A549 (cell line): ENCODE data around the gene CCSAP. TPM values are rescaled to one million over a fixed set of nuclear protein-coding genes. Genes with fewer than 3 reads are reported as not detected.

ENCODE experiments used
- ATAC-seq, 2 experiments: fragments of 200-7000 bp in 1 of 2; fragments of >200 bp in 1 of 2; cut with Nextera tagmentation in 1 of 2; cut with Tn5 transposase in 1 of 2; 3 replicates each; pipeline versions ENCODE4 v1.8.0 to v1.9.1; 2018 to 2020; ENCODE audit warnings: mild to moderate bottlenecking in 1 of 2, moderate library complexity in 1 of 2
- CTCF ChIA-PET: fragments of 300-600 bp; sonication (Branson Sonifier 250); formaldehyde crosslinking; extraction: SDS; loops from one replicate; lab custom pipeline; 2021; ENCODE audit warnings: antibody characterized with exemption, inconsistent platforms; lab: Yijun Ruan, JAX
- POLR2A ChIA-PET: fragments of 350-600 bp; formaldehyde crosslinking; extraction: SDS; loops from one replicate; lab custom pipeline; 2021; ENCODE audit warnings: antibody characterized with exemption, inconsistent platforms; lab: Yijun Ruan, JAX
- DNase-seq, 2 experiments: peaks; one replicate each; pipeline versions ENCODE4 v3.0.0 to v3.0.0-alpha.2; 2011 to 2016; ENCODE audit warnings: low read depth in 1 of 2, low spot score in 1 of 2
- FAIRE-seq: peaks from 2 replicates; lab custom pipeline; 2011; peaks lifted over from hg19 to GRCh38; lab: Jason Lieb, UNC
- H3K27ac ChIP-seq, 2 experiments: fragments of >200 bp; sonication (Bioruptor Twin); formaldehyde crosslinking; 3 replicates each; pipeline ENCODE4 v1.5.1; 2016 to 2017
- H3K4me1 ChIP-seq: fragments of >200 bp; sonication (Bioruptor Twin); formaldehyde crosslinking; 3 replicates; pipeline ENCODE4 v1.6.1; 2016
- H3K4me2 ChIP-seq: fragments of >200 bp; sonication (Bioruptor Twin); formaldehyde crosslinking; 3 replicates; pipeline ENCODE4 v1.6.1; 2016
- H3K4me3 ChIP-seq: fragments of >200 bp; sonication (Bioruptor Twin); formaldehyde crosslinking; 3 replicates; pipeline ENCODE4 v1.5.1; 2016
- H3K9me3 ChIP-seq: fragments of >200 bp; sonication (Bioruptor Twin); formaldehyde crosslinking; 3 replicates; pipeline ENCODE4 v1.6.1; 2016
- ATOH8 ChIP-seq: fragments of 250-450 bp; sonication (Bioruptor Pico); IDR thresholded peaks from 2 replicates; pipeline ENCODE4 v1.5.0; 2020; ENCODE audit warnings: low read depth, mild to moderate bottlenecking, moderate library complexity
- BHLHE40 ChIP-seq: IDR thresholded peaks from 2 replicates; pipeline ENCODE4 v1.6.1; 2012; ENCODE audit warnings: low read depth, low read length, inconsistent platforms
- CBX8 ChIP-seq: fragments of 200-600 bp; sonication (generic); IDR thresholded peaks from 2 replicates; pipeline ENCODE4 v1.6.1; 2016
- EHMT2 ChIP-seq: fragments of 200-600 bp; sonication (generic); IDR thresholded peaks from 2 replicates; pipeline ENCODE4 v1.6.1; 2016; ENCODE audit warnings: antibody characterized with exemption, low read depth, mild to moderate bottlenecking, moderate library complexity
- FOSL2 ChIP-seq, 2 experiments: fragments of 450-650 bp in 1 of 2; fragments of >200 bp in 1 of 2; sonication (Bioruptor Twin) in 1 of 2; formaldehyde crosslinking; IDR thresholded peaks; 2 replicates each; pipeline versions ENCODE4 v1.5.0 to v1.6.1; 2016 to 2020; ENCODE audit warnings: mild to moderate bottlenecking in 1 of 2, moderate library complexity in 1 of 2
- GATA3 ChIP-seq: IDR thresholded peaks from 2 replicates; pipeline ENCODE4 v1.6.1; 2012; ENCODE audit warnings: borderline replicate concordance
- HES2 ChIP-seq: fragments of >200 bp; sonication (Bioruptor Twin); formaldehyde crosslinking; IDR thresholded peaks from 2 replicates; pipeline ENCODE4 v1.6.1; 2016
- JUN ChIP-seq, 2 experiments: fragments of >200 bp; sonication (Bioruptor Twin); formaldehyde crosslinking; IDR thresholded peaks; 2 replicates in 1 of 2; 3 replicates in 1 of 2; pipeline ENCODE4 v1.6.1; 2016 to 2017
- KDM1A ChIP-seq: fragments of 200-600 bp; sonication (generic); IDR thresholded peaks from 2 replicates; pipeline ENCODE4 v1.6.1; 2016; ENCODE audit warnings: low read depth, mild to moderate bottlenecking
- MAZ ChIP-seq: fragments of 150-350 bp; IDR thresholded peaks from 2 replicates; pipeline ENCODE4 v1.6.1; 2014; ENCODE audit warnings: antibody characterized with exemption, low read depth, low read length, borderline replicate concordance
- PHF8 ChIP-seq: fragments of 200-600 bp; sonication (generic); IDR thresholded peaks from 2 replicates; pipeline ENCODE4 v1.6.1; 2016; ENCODE audit warnings: low read depth, mild to moderate bottlenecking, antibody characterized with exemption, moderate library complexity, borderline replicate concordance
- POLR2A ChIP-seq: IDR thresholded peaks from 2 replicates; pipeline ENCODE4 v1.6.1; 2012; ENCODE audit warnings: mild to moderate bottlenecking, low read length
- POLR2AphosphoS2 ChIP-seq: conservative IDR thresholded peaks from 2 replicates; pipeline ENCODE4 v1.6.1; 2012; ENCODE audit warnings: low read length, improper control_type of control experiment, inconsistent platforms
- RAD21 ChIP-seq, 2 experiments: fragments of >200 bp in 1 of 2; sonication (Bioruptor Twin) in 1 of 2; formaldehyde crosslinking in 1 of 2; IDR thresholded peaks in 1 of 2; conservative IDR thresholded peaks in 1 of 2; 2 replicates in 1 of 2; 3 replicates in 1 of 2; pipeline ENCODE4 v1.6.1; 2012 to 2018; ENCODE audit warnings: inconsistent platforms in 1 of 2
- RFX5 ChIP-seq: fragments of 450-650 bp; IDR thresholded peaks from 2 replicates; pipeline ENCODE4 v1.7.1; 2014; ENCODE audit warnings: antibody characterized with exemption, mild to moderate bottlenecking, moderate library complexity
- RNF2 ChIP-seq: fragments of 200-600 bp; sonication (generic); IDR thresholded peaks from 2 replicates; pipeline ENCODE4 v1.6.1; 2016; ENCODE audit warnings: low read depth, mild to moderate bottlenecking, antibody characterized with exemption, moderate library complexity, borderline replicate concordance
- SREBF2 ChIP-seq: fragments of 450-650 bp; IDR thresholded peaks from 2 replicates; pipeline ENCODE4 v1.6.1; 2014; ENCODE audit warnings: mild to moderate bottlenecking, moderate library complexity
- TP53 ChIP-seq: fragments of 250-450 bp; sonication (Bioruptor Pico); IDR thresholded peaks from 2 replicates; pipeline ENCODE4 v1.5.0; 2021; ENCODE audit warnings: mild to moderate bottlenecking, moderate library complexity
- ZC3H11A ChIP-seq: fragments of 450-650 bp; IDR thresholded peaks from 2 replicates; pipeline ENCODE4 v1.6.1; 2014; ENCODE audit warnings: antibody characterized with exemption, mild to moderate bottlenecking
- WGBS: methylation state at CpG from one replicate; pipeline ENCODE4 v1.1.6; 2017; ENCODE audit errors: missing lambda C conversion rate; 5-methylcytosine and 5-hydroxymethylcytosine counted together
- polyA plus RNA-seq, 4 experiments: library from polyadenylated mRNA; depleted of rRNA in 3 of 4; stranded (reverse); fragments of >200 nt; fragmentation: RNase III in 1 of 4; extraction: RNeasy Plus Mini Kit Qiagen cat#74134 plus additional on column Dnase treatment in 1 of 4; gene quantifications; 2 replicates in 3 of 4; 3 replicates in 1 of 4; pipeline ENCODE4 v1.2.3, GENCODE V29; 2011 to 2017
- TF ChIP-seq, protein P1 (sequence below): fragments of >200 bp; sonication (Bioruptor Twin); formaldehyde crosslinking; IDR thresholded peaks from 3 replicates; pipeline ENCODE4 v1.5.1; 2016
- TF ChIP-seq, protein P2 (sequence below): fragments of >200 bp; sonication (Bioruptor Twin); formaldehyde crosslinking; IDR thresholded peaks from 3 replicates; pipeline ENCODE4 v1.6.1; 2016
- TF ChIP-seq, protein P3 (sequence below): fragments of 200-600 bp; sonication (generic); IDR thresholded peaks from 2 replicates; pipeline ENCODE4 v1.6.1; 2016; ENCODE audit warnings: antibody characterized with exemption, mild to moderate bottlenecking, moderate library complexity

Gene CCSAP
- polyA plus RNA-seq, 2 of the 4 experiments (the other 2 are of a cell fraction): 6.4 to 9.1 TPM

DNA sequence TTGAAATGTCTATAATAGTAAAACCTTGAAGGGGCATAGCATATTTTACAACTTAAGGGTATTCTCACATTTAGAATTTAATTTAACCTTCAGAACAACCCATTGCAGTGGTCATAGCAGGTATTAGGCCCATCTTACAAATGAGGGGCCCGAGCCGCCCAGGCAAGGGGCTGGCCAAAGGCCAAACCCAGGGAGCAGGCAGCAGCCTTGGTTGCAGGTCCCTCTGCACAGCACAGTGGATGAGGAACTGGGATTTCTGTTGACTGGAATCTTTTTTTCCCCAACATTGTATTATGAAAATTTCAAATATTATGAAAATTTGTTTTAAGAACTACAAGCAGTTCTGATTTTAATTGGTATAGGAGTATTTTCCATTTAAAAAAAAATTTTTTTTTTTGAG lies 33.2 kb downstream of the CCSAP start (continued):
- TF ChIP-seq, protein P1, sequence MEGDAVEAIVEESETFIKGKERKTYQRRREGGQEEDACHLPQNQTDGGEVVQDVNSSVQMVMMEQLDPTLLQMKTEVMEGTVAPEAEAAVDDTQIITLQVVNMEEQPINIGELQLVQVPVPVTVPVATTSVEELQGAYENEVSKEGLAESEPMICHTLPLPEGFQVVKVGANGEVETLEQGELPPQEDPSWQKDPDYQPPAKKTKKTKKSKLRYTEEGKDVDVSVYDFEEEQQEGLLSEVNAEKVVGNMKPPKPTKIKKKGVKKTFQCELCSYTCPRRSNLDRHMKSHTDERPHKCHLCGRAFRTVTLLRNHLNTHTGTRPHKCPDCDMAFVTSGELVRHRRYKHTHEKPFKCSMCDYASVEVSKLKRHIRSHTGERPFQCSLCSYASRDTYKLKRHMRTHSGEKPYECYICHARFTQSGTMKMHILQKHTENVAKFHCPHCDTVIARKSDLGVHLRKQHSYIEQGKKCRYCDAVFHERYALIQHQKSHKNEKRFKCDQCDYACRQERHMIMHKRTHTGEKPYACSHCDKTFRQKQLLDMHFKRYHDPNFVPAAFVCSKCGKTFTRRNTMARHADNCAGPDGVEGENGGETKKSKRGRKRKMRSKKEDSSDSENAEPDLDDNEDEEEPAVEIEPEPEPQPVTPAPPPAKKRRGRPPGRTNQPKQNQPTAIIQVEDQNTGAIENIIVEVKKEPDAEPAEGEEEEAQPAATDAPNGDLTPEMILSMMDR: no peak

DNA sequence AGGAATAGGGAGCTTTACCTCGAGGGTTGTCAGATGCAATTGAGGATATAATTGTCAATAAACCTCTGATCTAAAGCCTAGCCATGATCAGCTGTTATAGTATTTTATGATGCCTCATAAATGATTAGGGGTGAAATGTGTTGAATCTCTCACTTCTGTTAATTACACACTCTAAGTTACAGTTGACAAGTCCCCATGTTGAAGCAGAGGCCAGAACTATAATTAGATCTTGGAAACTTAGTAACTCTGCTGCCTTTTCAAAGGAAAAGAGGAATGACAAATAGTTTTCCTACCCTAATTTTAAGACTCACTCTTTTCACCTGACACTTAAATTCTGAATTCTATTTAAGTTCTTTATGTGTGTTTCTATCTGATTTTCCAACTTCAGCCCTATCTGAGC lies 33.8 kb downstream of the CCSAP start:
- Histone ChIP-seq H3K27ac (no peak overlapping the region), H3K4me2 (no peak overlapping the region), H3K4me1 (no peaks in the 10 kb centered on the region), H3K9me3 (no peaks in the 10 kb centered on the region), H3K4me3 (no peak overlapping the region)
- ATAC-seq: no peak
- ChIA-PET POLR2A (no interaction called here), CTCF (interaction anchor here (1.0 kb wide), 1 partner anchor 31 kb away, joined by 3 read pairs; no protein-coding TSS in a partner anchor)
- TF ChIP-seq EHMT2 (no peak), KDM1A (no peak), ZC3H11A (no peak)
- TF ChIP-seq, protein P2, sequence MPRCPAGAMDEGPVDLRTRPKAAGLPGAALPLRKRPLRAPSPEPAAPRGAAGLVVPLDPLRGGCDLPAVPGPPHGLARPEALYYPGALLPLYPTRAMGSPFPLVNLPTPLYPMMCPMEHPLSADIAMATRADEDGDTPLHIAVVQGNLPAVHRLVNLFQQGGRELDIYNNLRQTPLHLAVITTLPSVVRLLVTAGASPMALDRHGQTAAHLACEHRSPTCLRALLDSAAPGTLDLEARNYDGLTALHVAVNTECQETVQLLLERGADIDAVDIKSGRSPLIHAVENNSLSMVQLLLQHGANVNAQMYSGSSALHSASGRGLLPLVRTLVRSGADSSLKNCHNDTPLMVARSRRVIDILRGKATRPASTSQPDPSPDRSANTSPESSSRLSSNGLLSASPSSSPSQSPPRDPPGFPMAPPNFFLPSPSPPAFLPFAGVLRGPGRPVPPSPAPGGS: no peak
- no peak for DNase-seq
- 76% methylated on average over 1 of the region's 1 CpG for WGBS
- FAIRE-seq: no peak

GRCh38 chr1:229305392-229305791 lies 37.5 kb downstream of the CCSAP start:
- ATAC-seq (no peak), FAIRE-seq (no peak), DNase-seq (no peak)
- Histone ChIP-seq H3K4me2 (no peak overlapping the region), H3K9me3 (no peaks in the 10 kb centered on the region), H3K4me3 (no peak overlapping the region), H3K4me1 (no peaks in the 10 kb centered on the region), H3K27ac (no peak overlapping the region)
- 88% methylated on average over 2 of the region's 2 CpGs for WGBS
- CTCF ChIA-PET: no interaction called here
- no peak for TF ChIP-seq GATA3
- TF ChIP-seq FOSL2 (IDR thresholded peaks at IDR 0.05): no peak
- TF ChIP-seq FOSL2 (CRISPR knock-in tag; IDR thresholded peaks at IDR 0.05): no peak
- TF ChIP-seq HES2: no peak
- no peak for TF ChIP-seq RAD21 (conservative IDR thresholded peaks at IDR 0.05 in 1 of 2, IDR thresholded peaks at IDR 0.05 in 1 of 2)
- TF ChIP-seq ATOH8: no peak
- no peak for TF ChIP-seq JUN (IDR thresholded peaks at IDR 0.05)
- TF ChIP-seq SREBF2: no peak
- no peak for TF ChIP-seq POLR2A
- TF ChIP-seq PHF8: no peak
- no peak for TF ChIP-seq TP53 (CRISPR knock-in tag)
- no peak for TF ChIP-seq RNF2
- TF ChIP-seq BHLHE40: no peak
- TF ChIP-seq CBX8: no peak
- TF ChIP-seq, protein P1: no peak
- no peak for TF ChIP-seq POLR2AphosphoS2
- TF ChIP-seq MAZ: no peak
- TF ChIP-seq, protein P3, sequence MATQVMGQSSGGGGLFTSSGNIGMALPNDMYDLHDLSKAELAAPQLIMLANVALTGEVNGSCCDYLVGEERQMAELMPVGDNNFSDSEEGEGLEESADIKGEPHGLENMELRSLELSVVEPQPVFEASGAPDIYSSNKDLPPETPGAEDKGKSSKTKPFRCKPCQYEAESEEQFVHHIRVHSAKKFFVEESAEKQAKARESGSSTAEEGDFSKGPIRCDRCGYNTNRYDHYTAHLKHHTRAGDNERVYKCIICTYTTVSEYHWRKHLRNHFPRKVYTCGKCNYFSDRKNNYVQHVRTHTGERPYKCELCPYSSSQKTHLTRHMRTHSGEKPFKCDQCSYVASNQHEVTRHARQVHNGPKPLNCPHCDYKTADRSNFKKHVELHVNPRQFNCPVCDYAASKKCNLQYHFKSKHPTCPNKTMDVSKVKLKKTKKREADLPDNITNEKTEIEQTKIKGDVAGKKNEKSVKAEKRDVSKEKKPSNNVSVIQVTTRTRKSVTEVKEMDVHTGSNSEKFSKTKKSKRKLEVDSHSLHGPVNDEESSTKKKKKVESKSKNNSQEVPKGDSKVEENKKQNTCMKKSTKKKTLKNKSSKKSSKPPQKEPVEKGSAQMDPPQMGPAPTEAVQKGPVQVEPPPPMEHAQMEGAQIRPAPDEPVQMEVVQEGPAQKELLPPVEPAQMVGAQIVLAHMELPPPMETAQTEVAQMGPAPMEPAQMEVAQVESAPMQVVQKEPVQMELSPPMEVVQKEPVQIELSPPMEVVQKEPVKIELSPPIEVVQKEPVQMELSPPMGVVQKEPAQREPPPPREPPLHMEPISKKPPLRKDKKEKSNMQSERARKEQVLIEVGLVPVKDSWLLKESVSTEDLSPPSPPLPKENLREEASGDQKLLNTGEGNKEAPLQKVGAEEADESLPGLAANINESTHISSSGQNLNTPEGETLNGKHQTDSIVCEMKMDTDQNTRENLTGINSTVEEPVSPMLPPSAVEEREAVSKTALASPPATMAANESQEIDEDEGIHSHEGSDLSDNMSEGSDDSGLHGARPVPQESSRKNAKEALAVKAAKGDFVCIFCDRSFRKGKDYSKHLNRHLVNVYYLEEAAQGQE: no peak
- TF ChIP-seq RFX5: no peak
- POLR2A ChIA-PET: no interaction called here
